Measurements from ENCODE around the gene RYR1.
A peak's percentile ranks its signal among the peaks of the same experiment; 100 is the strongest.
"Not testable (repeated sequence)": the region's sequence is repeated elsewhere in the genome, so short reads cannot be mapped to it uniquely, and the experiment has no call there.

RYR1 gene

DNA sequence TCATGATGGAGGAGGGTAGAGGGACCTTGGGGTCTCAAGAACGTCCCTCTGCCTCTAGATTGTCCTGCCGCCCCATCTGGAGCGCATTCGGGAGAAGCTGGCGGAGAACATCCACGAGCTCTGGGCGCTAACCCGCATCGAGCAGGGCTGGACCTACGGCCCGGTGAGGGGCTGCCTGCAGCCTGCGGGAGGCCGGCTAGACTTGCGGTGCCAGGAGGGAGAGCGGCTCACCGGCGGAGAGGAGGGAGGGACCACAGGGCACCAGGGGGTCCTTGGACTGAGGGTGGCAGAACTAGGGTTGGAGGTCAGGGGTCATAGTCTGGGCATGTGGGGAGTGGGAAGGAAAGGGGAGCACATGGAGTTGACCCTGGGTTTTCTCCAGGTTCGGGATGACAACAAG lies 29.9 kb downstream of the RYR1 start:
- DNase-seq = no peak

- DNase-seq = no peak
These were observed 31.1 kb downstream of the RYR1 start for GRCh38 chr19:38464421-38465082.

GRCh38 chr19:38466050-38466449 lies 32.6 kb downstream of the RYR1 start:
- DNase-seq = no peak

DNA sequence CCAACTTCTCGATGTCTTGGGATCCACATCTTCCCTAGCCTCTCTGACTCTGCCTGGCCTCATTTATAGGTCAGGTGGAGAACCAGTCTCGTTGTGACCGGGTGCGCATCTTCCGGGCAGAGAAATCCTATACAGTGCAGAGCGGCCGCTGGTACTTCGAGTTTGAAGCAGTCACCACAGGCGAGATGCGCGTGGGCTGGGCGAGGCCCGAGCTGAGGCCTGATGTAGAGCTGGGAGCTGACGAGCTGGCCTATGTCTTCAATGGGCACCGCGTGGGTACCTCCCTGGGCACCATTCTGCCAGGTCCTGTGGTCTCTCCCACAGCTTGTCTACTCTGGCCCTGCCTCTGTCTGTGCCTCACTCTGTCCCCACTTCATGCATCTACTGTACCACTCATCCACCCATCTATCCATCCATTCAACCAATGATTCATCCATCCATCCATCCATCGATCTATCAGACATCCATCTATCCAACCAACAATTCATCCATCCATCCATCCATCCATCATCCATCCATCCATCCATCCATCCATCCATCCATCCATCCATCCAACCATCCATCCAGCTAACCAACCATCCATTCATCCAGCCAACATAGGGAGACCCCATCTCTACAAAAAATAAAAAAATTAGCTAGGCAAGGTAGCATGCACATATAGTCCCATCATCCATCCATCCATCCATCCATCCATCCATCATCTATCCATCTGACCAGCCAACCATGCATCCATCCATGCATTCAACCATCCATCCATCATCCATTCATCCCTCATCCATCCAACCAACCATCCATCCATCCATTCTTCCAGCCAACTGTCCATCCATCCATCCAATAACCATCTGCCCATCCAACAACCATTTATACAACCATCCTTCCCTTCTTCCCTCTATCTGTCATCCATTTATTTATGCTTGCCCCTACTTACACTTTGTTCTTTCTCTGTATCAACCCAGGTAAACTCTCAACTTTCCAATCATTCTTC lies 34.3 kb downstream of the RYR1 start:
- no peak for DNase-seq

DNA sequence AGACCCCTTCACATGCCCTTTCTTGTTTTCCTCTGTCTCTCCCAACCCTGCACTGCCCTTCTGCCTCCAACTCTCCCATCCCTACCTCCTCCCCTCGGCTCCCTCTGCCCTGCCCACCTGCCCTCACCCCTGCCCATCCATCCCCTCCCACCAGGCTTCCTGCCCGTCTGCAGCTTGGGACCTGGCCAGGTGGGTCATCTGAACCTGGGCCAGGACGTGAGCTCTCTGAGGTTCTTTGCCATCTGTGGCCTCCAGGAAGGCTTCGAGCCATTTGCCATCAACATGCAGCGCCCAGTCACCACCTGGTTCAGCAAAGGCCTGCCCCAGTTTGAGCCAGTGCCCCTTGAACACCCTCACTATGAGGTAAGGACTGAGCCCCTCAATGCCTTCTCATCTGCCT lies 35.7 kb downstream of the RYR1 start:
- DNase-seq = no peak

DNA sequence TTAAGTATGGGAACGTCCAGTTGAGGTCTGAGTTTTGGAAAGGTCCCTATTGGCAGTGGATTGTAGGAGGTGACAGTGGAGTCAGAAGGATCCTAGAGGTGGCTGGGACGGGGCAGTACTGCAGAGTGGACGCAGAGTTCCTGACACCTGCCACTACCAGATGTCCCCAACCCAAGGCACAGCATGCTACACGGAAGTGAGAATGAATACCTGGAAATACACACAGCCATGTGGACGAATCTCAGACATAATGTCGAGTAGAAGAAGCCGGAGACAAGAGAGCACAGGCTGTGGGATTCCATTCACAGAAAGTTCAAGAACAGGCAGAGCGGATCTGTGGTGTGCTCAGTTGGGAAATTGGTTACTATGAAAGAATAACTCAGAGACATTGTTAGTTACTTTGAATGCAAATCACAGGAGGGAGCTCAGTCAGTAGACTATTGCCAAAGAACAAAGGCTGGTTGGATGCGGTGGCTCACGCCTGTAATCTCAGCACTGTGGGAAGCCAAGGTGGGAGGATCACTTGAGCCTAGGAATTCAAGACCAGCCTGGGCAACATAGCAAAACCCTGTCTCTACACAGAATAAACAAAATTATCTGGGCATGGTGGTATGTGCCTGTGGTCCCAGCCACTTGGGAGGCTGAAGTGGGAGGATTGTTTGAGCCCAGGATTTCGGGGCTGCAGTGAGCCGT lies 37.4 kb downstream of the RYR1 start:
- no peak for DNase-seq

- not testable (repeated sequence) for DNase-seq
These were observed 39.2 kb downstream of the RYR1 start for GRCh38 chr19:38472725-38473124.

DNA sequence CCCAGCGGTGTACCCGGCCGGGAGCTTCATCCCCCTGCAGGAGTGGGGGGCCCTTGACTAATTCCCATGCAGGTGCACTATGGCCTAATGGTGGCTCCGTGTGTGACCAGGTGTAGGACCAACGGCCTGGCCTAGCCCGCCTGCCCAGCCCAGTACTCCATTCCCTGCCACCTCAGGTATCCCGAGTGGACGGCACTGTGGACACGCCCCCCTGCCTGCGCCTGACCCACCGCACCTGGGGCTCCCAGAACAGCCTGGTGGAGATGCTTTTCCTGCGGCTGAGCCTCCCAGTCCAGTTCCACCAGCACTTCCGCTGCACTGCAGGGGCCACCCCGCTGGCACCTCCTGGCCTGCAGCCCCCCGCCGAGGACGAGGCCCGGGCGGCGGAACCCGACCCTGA lies 39.7 kb downstream of the RYR1 start:
- DNase-seq = no peak

DNA sequence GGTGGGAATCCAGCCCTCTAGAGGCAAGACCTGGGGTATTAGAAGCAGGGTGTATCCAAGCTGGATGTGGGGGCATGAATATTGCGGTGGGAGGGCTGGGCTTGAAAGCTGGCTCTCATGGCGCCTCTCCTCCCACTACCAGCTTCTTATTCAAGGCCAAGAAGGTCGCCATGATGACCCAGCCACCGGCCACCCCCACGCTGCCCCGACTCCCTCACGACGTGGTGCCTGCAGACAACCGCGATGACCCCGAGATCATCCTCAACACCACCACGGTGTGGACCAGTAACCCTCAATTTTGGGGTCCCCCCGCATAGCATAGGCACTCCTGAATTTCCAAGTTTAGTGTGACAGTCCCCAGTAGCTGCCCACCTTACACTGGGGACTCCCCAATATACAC lies 41.7 kb downstream of the RYR1 start:
- DNase-seq = no peak

GRCh38 chr19:38478273-38478971 lies 44.9 kb downstream of the RYR1 start:
- DNase-seq = peak; percentile 8

- no peak for DNase-seq
These were observed 49.0 kb downstream of the RYR1 start for GRCh38 chr19:38482496-38482895.

DNA sequence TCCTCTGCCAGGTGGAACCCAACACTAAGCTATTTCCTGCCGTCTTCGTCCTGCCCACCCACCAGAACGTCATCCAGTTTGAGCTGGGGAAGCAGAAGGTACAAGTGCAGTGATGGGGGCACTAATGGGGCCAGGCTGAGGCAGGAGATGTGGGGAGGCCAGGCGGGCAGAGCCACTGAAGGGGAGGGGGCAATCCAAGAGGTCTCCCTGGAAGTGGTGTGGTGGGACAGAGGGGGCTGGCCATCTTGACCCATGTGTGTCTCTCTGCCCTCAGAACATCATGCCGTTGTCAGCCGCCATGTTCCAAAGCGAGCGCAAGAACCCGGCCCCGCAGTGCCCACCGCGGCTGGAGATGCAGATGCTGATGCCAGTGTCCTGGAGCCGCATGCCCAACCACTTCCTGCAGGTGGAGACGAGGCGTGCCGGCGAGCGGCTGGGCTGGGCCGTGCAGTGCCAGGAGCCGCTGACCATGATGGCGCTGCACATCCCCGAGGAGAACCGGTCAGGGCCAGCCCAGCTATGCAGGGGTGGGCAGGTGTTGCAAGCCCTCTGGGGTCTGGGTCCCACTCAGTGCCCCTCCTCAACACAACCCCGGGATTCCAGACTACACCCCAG lies 49.6 kb downstream of the RYR1 start:
- DNase-seq = no peak

GRCh38 chr19:38484747-38485146 lies 51.3 kb downstream of the RYR1 start:
- DNase-seq = no peak

GRCh38 chr19:38485541-38486285 lies 52.2 kb downstream of the RYR1 start:
- DNase-seq = no peak

DNA sequence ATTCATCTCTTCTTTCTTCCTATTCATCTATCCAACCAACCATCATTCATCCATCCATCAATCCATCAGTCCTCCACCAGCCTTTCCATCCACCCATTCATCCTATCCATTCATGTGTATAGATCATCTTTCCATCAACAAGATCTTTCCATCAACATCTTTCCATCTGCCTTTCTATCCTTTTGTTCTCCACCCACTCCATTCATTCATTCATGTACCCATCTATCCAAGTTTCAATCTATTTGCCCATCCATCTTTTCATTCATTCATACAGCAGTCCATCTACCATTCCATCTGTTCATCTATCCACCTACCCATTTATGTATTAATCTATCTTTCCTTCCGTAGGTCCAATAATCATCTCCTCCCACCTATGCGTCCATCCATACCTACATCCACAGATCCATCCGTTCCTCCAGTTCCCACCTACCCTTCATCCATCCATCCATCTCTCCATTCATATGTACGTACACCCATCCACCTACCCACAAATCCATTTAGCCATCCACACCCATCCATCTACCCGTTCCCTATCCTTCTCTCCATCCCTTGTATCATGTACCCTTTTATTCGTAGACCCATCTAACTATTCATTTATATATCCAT lies 53.3 kb downstream of the RYR1 start:
- no peak for DNase-seq

DNA sequence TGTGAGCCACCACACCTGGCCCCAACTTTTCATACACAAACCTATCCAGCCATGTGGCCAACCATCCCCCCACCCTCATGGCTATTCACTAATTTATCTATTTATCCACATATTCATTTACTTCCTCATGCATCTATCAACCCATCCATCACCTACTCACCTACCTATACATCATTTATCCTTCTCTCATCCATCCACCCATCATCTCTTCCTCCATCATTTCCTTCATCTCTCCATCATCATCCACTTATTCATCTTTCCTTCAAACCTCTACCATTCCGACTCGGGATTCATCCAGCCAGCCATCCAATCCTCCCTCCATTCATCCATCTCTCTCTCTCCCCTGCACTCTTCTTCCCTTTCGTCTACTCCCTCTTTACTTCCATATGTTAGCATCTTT lies 54.6 kb downstream of the RYR1 start:
- no peak for DNase-seq

DNA sequence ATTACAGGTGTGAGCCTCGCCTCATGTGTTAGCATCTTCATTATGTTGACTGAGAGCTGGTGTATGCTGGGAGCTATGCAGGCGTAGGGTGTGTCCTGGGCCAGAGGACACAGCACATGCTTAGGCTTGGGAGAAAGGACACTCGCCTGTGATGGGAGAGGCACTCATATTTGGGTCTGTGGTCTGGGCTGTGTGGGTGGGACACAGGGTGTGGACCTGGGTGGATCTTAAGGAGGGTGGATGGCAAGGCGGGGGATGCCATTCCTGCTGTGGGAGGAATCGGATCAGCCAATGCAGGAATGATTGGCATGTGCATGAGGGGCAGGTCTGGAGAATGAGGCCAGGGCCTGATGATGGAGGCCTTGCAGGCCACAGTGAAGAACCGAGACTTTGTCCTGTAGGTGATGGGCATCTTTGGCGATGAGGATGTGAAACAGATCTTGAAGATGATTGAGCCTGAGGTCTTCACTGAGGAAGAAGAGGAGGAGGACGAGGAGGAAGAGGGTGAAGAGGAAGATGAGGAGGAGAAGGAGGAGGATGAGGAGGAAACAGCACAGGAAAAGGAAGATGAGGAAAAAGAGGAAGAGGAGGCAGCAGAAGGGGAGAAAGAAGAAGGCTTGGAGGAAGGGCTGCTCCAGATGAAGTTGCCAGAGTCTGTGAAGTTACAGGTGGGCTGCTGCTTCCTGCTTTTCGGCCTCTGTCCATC lies 55.4 kb downstream of the RYR1 start:
- no peak for DNase-seq

DNA sequence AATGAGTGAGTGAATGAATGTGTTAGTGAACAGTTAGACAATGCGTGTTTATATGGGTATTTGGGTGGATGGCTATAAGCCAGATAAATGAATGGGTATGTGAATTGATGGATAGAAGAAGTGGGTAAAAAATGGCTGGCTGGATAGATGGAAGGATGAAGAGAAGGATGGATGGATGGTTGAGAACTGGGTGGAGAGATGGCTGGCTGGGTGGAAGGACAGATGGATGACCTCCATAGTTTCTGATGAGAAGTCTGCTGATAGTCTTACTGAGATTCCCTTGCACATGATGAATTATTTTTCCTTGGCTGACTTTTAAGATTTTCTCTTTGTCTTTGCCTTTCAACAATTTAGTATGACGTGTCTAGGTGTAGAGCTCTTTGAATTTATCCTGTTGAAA lies 57.4 kb downstream of the RYR1 start:
- no peak for DNase-seq

DNA sequence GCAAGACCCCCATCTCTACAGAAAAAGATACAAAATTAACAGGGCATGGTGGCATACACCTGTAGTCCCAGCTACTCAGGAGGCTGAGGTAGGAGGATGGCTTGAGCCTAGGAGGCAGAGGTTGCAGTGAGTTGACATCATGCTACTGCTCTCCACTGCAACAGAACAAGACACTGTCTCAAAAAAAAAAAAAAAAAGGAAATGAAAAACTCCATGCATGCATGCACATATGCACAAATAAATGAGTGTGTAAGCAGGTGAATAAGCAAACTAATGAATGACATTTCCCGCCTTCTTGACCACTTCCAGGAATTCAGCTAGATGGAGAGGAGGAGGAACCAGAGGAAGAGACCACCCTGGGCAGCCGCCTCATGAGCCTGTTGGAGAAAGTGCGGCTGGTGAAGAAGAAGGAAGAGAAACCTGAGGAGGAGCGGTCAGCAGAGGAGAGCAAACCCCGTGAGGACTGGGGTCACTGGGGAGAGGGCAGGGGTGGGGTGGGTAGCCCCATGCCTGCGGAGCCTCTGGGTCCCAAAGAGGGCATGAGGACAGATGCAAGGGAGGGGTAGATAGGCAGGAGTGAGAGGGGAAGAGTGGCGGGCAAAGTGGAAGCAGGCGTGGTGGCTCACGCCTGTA lies 58.8 kb downstream of the RYR1 start:
- no peak for DNase-seq

- DNase-seq = no peak
These were observed 60.9 kb downstream of the RYR1 start for GRCh38 chr19:38494379-38494778.
